NCI-H524 treated with DMSO at 0.1 percent for 48 hours (cell line): ENCODE data around the gene ZNHIT6.
"Not testable (repeated sequence)": the region's sequence is repeated elsewhere in the genome, so short reads cannot be mapped to it uniquely, and the experiment has no call there.

Experiments
- DNase-seq: peaks from one replicate; lab custom pipeline; 2025; lab: John Stamatoyannopoulos, UW

ZNHIT6 gene

GRCh38 chr1:85707990-85708828 lies at the start of gene ZNHIT6:
Gene ZNHIT6 (minus strand): TSS chr1:85708433. CDS start chr1:85708284, 149 bp downstream.
- peak; percentile 73 for DNase-seq

- no peak for DNase-seq
Measured at GRCh38 chr1:85756864-85757263, 48.6 kb upstream of the ZNHIT6 start.

GRCh38 chr1:85748120-85748519 lies 39.9 kb upstream of the ZNHIT6 start:
- no peak for DNase-seq

- no peak for DNase-seq
Measured at GRCh38 chr1:85746777-85747176, 38.5 kb upstream of the ZNHIT6 start.

GRCh38 chr1:85743814-85744213 lies 35.6 kb upstream of the ZNHIT6 start:
- no peak for DNase-seq

- no peak for DNase-seq
Measured at GRCh38 chr1:85734931-85735330, 26.7 kb upstream of the ZNHIT6 start.

GRCh38 chr1:85718678-85719340 lies 10.6 kb upstream of the ZNHIT6 start:
- DNase-seq = no peak

GRCh38 chr1:85714418-85715114 lies 6.3 kb upstream of the ZNHIT6 start:
- DNase-seq = not testable (repeated sequence)

GRCh38 chr1:85708829-85709227 lies 595 bp upstream of the ZNHIT6 start:
- DNase-seq = no peak

GRCh38 chr1:85707267-85707989 lies 805 bp downstream of the ZNHIT6 start:
- no peak for DNase-seq

GRCh38 chr1:85705940-85706339 lies 2.3 kb downstream of the ZNHIT6 start:
- no peak for DNase-seq

GRCh38 chr1:85700422-85700821 lies 7.8 kb downstream of the ZNHIT6 start:
- no peak for DNase-seq

- DNase-seq = no peak
Measured at GRCh38 chr1:85697895-85698294, 10.3 kb downstream of the ZNHIT6 start.

GRCh38 chr1:85692730-85693314 lies 15.4 kb downstream of the ZNHIT6 start:
- DNase-seq = no peak

- no peak for DNase-seq
Measured at GRCh38 chr1:85689775-85690404, 18.3 kb downstream of the ZNHIT6 start.

GRCh38 chr1:85683292-85684025 lies 24.8 kb downstream of the ZNHIT6 start:
- DNase-seq = no peak

GRCh38 chr1:85681087-85681486 lies 27.1 kb downstream of the ZNHIT6 start:
- no peak for DNase-seq

GRCh38 chr1:85678193-85678592 lies 30.0 kb downstream of the ZNHIT6 start:
- DNase-seq = no peak

- no peak for DNase-seq
Measured at GRCh38 chr1:85677656-85678055, 30.6 kb downstream of the ZNHIT6 start.

- no peak for DNase-seq
Measured at GRCh38 chr1:85672031-85672660, 36.1 kb downstream of the ZNHIT6 start.
